MM.1S (cell line): ENCODE measurements around the gene SMC3.
A peak's percentile ranks its signal among the peaks of the same experiment; 100 is the strongest.
"Not testable (repeated sequence)": the region's sequence is repeated elsewhere in the genome, so short reads cannot be mapped to it uniquely, and the experiment has no call there.

ENCODE experiments used
- DNase-seq: peaks from one replicate; pipeline ENCODE4 v3.0.0-alpha.2; 2015
- H2AFZ ChIP-seq: fragments of 300-600 bp; sonication (generic); 2 replicates; pipeline ENCODE4 v1.6.0; 2016; ENCODE audit warnings: antibody characterized with exemption, low read length
- H3F3A ChIP-seq: fragments of 300-600 bp; sonication (generic); 2 replicates; pipeline ENCODE4 v1.6.1; 2016; ENCODE audit warnings: mild to moderate bottlenecking, antibody characterized with exemption, low read length, moderate library complexity, mixed read lengths; ENCODE audit not compliant: insufficient read depth
- H3K27ac ChIP-seq: fragments of 300-600 bp; sonication (generic); 2 replicates; pipeline ENCODE4 v1.5.1; 2016; ENCODE audit warnings: mild to moderate bottlenecking, low read length
- H3K27me3 ChIP-seq: fragments of 300-600 bp; sonication (generic); replicated peaks from 2 replicates; pipeline ENCODE4 v1.6.0; 2016; ENCODE audit warnings: low read length; ENCODE audit not compliant: insufficient read depth
- H3K36me3 ChIP-seq: fragments of 300-600 bp; sonication (generic); replicated peaks from 2 replicates; pipeline ENCODE4 v1.6.1; 2016; ENCODE audit warnings: mild to moderate bottlenecking, low read length, mixed read lengths; ENCODE audit not compliant: insufficient read depth
- H3K4me1 ChIP-seq: fragments of 300-600 bp; sonication (generic); 2 replicates; pipeline ENCODE4 v1.6.1; 2016; ENCODE audit warnings: low read length, mixed read lengths
- H3K4me2 ChIP-seq: fragments of 300-600 bp; sonication (generic); 2 replicates; pipeline ENCODE4 v1.6.0; 2016; ENCODE audit warnings: low read depth, low read length
- H3K4me3 ChIP-seq: fragments of 300-600 bp; sonication (generic); 2 replicates; pipeline ENCODE4 v1.5.1; 2016; ENCODE audit warnings: low read length, mixed read lengths
- H3K79me2 ChIP-seq: fragments of 300-600 bp; sonication (generic); 2 replicates; pipeline ENCODE4 v1.6.1; 2016; ENCODE audit warnings: mixed run types, low read length, mixed read lengths
- H3K9ac ChIP-seq: fragments of 300-600 bp; sonication (generic); 2 replicates; pipeline ENCODE4 v1.6.1; 2016; ENCODE audit warnings: low read length, mixed read lengths
- H3K9me2 ChIP-seq: fragments of 300-600 bp; sonication (generic); replicated peaks from 2 replicates; pipeline ENCODE4 v1.6.1; 2016; ENCODE audit warnings: mild to moderate bottlenecking, low read length, mixed read lengths; ENCODE audit not compliant: insufficient read depth
- H3K9me3 ChIP-seq: fragments of 300-600 bp; sonication (generic); replicated peaks from 2 replicates; pipeline ENCODE4 v1.6.1; 2016; ENCODE audit warnings: mild to moderate bottlenecking, low read length, mixed read lengths; ENCODE audit not compliant: insufficient read depth
- H4K20me1 ChIP-seq: fragments of 300-600 bp; sonication (generic); 2 replicates; pipeline ENCODE4 v1.6.1; 2016; ENCODE audit warnings: mild to moderate bottlenecking, low read length, moderate library complexity, mixed read lengths; ENCODE audit not compliant: insufficient read depth
- CTCF ChIP-seq: fragments of 300-600 bp; sonication (generic); IDR thresholded peaks from 2 replicates; pipeline ENCODE4 v1.5.1; 2016; ENCODE audit warnings: antibody characterized with exemption, low read length, mixed read lengths
- EZH2 ChIP-seq: fragments of 300-600 bp; sonication (generic); optimal IDR thresholded peaks from 2 replicates; pipeline ENCODE3; 2017; ENCODE audit warnings: low read depth, mild to moderate bottlenecking, antibody characterized with exemption, low read length, mixed read lengths
- EZH2phosphoT487 ChIP-seq: fragments of 300-600 bp; sonication (generic); IDR thresholded peaks from 2 replicates; pipeline ENCODE4 v1.6.1; 2018; ENCODE audit warnings: antibody characterized with exemption, low read length

SMC3 gene

GRCh38 chr10:110530131-110530831 is 37.2 kb upstream of the SMC3 start:
- H2AFZ ChIP-seq: no peak overlapping the region
- H3K4me1 ChIP-seq: peaks cover 41% of the 10 kb centered on the region
- H3K9ac ChIP-seq: no peak overlapping the region
- no peaks in the 10 kb centered on the region for H3K36me3 ChIP-seq
- no peak for DNase-seq
- no peaks in the 10 kb centered on the region for H3K9me2 ChIP-seq
- H3K4me3 ChIP-seq: no peak overlapping the region
- H3K9me3 ChIP-seq: no peaks in the 10 kb centered on the region
- H4K20me1 ChIP-seq: no peaks in the 10 kb centered on the region
- TF ChIP-seq EZH2phosphoT487: no peak
- no peak for TF ChIP-seq CTCF
- TF ChIP-seq EZH2: no peak
- no peaks in the 10 kb centered on the region for H3K27me3 ChIP-seq
- peaks cover 13% of the 10 kb centered on the region for H3K79me2 ChIP-seq
- no peak overlapping the region for H3K27ac ChIP-seq
- H3K4me2 ChIP-seq: peak overlapping the region; percentile 29
- peaks cover 41% of the 10 kb centered on the region for H3F3A ChIP-seq

DNA sequence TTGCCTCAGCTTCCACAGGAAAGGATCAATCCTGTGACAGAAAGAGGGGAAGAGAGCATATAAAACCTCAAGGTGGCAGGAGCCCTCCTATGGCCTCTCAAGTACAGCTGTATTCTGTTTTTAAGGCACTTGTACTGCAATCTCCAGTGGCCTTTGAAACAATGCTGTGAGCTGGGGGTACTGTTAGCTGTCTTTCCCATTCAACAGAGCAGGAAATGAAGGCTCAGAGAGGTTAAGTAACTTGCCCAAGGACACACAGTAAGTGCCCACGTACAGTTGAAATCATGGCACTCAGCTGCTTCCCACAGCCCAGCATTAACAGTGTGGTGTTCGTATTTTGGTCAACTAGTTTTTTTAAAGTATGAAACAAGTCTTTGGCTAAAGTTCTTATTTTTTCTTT is 35.8 kb upstream of the SMC3 start:
- DNase-seq: no peak
- no peak overlapping the region for H2AFZ ChIP-seq
- no peaks in the 10 kb centered on the region for H3K9me3 ChIP-seq
- H3K9me2 ChIP-seq: no peaks in the 10 kb centered on the region
- no peak overlapping the region for H3K9ac ChIP-seq
- H4K20me1 ChIP-seq: no peaks in the 10 kb centered on the region
- no peak overlapping the region for H3K4me2 ChIP-seq
- H3K4me1 ChIP-seq: peaks cover 51% of the 10 kb centered on the region
- H3K27ac ChIP-seq: no peak overlapping the region
- TF ChIP-seq EZH2: no peak
- TF ChIP-seq CTCF: no peak
- TF ChIP-seq EZH2phosphoT487: no peak
- peaks cover 13% of the 10 kb centered on the region for H3K79me2 ChIP-seq
- no peaks in the 10 kb centered on the region for H3K27me3 ChIP-seq
- no peaks in the 10 kb centered on the region for H3K36me3 ChIP-seq
- no peak overlapping the region for H3K4me3 ChIP-seq
- H3F3A ChIP-seq: peaks cover 32% of the 10 kb centered on the region

DNA sequence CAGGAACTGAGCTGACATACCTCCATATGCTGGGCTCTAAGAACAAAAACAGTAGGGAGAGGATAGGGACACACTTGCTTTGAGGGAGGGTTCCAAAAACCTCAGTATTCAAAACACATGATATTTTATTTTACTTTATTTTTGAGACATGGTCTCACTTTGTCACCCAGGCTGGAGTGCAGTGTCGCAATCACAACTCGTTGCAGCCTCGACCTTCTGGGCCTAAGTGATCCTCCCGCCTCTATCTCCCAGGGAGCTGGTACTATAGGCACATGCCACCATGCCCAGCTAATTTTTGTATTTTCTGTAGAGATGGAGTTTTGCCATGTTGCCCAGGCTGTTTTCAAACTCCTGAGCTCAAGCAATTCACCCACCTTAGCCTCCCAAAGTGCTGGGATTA is 34.9 kb upstream of the SMC3 start:
- H3K36me3 ChIP-seq, H3K27ac ChIP-seq, H3K9ac ChIP-seq, H3K27me3 ChIP-seq, H3K4me3 ChIP-seq, DNase-seq, H2AFZ ChIP-seq, H3K9me2 ChIP-seq, H3K4me2 ChIP-seq, H3K9me3 ChIP-seq, H4K20me1 ChIP-seq: not testable (repeated sequence)
- H3F3A ChIP-seq: peaks cover 24% of the 10 kb centered on the region
- peaks cover 44% of the 10 kb centered on the region for H3K4me1 ChIP-seq
- H3K79me2 ChIP-seq: peaks cover 10% of the 10 kb centered on the region

- no peaks in the 10 kb centered on the region for H3K36me3 ChIP-seq
- H3F3A ChIP-seq: peaks cover 19% of the 10 kb centered on the region
- no peak overlapping the region for H3K4me2 ChIP-seq
- DNase-seq: no peak
- H3K27ac ChIP-seq: no peak overlapping the region
- H3K79me2 ChIP-seq: peaks cover 8% of the 10 kb centered on the region
- no peak overlapping the region for H3K4me3 ChIP-seq
- H3K27me3 ChIP-seq: no peaks in the 10 kb centered on the region
- H3K4me1 ChIP-seq: peaks cover 39% of the 10 kb centered on the region
- no peaks in the 10 kb centered on the region for H3K9me2 ChIP-seq
- no peak for TF ChIP-seq EZH2
- TF ChIP-seq CTCF: no peak
- no peak for TF ChIP-seq EZH2phosphoT487
- H4K20me1 ChIP-seq: no peaks in the 10 kb centered on the region
- no peaks in the 10 kb centered on the region for H3K9me3 ChIP-seq
- H3K9ac ChIP-seq: no peak overlapping the region
- H2AFZ ChIP-seq: no peak overlapping the region
Observed at GRCh38 chr10:110533149-110533548, 34.3 kb upstream of the SMC3 start.
